ENCODE results near the gene CSTF2T.

GRCh38 chr10:51685768-51686167 lies 13.6 kb downstream of the CSTF2T start:
- TF ChIP-seq CTCF (IDR thresholded peaks at IDR 0.05) (no peak), POLR2A (IDR thresholded peaks at IDR 0.05) (no peak)

All from adrenal gland (tissue), 5 donors.